Activated CD8-positive, alpha-beta memory T cell treated with anti-CD3 and anti-CD28 coated beads, Interleukin-2, amount 50 U/mL, for 4 hours (primary cell): ENCODE data around the gene EFTUD2.
A peak's percentile ranks its signal among the peaks of the same experiment; 100 is the strongest.

Experiments
- DNase-seq: peaks from one replicate; pipeline ENCODE4 v3.0.0-alpha.2; 2020

EFTUD2 gene

GRCh38 chr17:44887016-44887415 lies 12.2 kb downstream of the EFTUD2 start:
- DNase-seq: no peak

GRCh38 chr17:44884941-44885340 lies 14.3 kb downstream of the EFTUD2 start:
- no peak for DNase-seq

- DNase-seq: no peak
These were observed 18.1 kb downstream of the EFTUD2 start for GRCh38 chr17:44881145-44881544.

DNA sequence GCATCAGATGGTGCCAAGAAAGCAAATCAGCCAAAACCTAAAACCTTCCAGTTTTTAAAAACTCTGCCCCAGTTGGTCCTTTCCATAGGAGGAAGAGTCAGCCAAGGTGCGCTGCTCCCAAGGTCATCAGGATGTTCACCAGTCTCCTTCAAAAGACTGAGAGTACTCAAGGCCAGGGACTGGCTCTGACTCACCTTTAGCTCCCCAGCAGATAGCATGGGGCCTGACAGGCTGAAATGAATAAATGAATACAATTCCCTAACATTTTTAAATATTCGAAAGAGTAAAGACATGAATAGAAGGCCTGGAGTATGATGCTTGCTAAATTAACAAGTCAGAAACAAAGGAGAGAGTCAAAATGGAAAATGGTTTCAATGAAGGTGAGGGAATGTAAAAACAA lies 19.2 kb downstream of the EFTUD2 start:
- DNase-seq: no peak

GRCh38 chr17:44879376-44879775 lies 19.9 kb downstream of the EFTUD2 start:
- no peak for DNase-seq

- no peak for DNase-seq
These were observed 20.5 kb downstream of the EFTUD2 start for GRCh38 chr17:44878627-44879221.

DNA sequence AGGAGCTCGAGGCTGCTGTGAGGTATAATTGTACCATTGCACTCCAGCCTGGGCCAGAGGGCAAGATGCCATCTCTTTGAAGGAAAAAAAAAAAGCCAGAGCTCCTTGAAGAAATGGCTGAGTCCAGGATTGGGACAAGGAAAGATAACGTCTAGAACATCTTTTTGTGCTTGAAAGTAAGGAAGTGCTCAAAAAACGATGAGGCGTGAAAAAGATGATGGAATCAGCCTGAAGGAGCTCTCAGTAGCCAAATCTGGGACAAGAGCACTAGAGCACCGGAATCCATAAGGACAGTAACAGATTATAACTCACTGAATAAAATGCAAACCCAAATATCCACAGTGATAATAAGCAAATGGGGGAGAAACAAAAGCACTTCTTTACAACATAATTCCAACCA lies 22.1 kb downstream of the EFTUD2 start:
- DNase-seq: no peak

- DNase-seq: no peak
These were observed 23.5 kb downstream of the EFTUD2 start for GRCh38 chr17:44875761-44876160.

- DNase-seq: no peak
These were observed 27.0 kb downstream of the EFTUD2 start for GRCh38 chr17:44872131-44872768.

- DNase-seq: no peak
These were observed 27.7 kb downstream of the EFTUD2 start for GRCh38 chr17:44871556-44871955.

DNA sequence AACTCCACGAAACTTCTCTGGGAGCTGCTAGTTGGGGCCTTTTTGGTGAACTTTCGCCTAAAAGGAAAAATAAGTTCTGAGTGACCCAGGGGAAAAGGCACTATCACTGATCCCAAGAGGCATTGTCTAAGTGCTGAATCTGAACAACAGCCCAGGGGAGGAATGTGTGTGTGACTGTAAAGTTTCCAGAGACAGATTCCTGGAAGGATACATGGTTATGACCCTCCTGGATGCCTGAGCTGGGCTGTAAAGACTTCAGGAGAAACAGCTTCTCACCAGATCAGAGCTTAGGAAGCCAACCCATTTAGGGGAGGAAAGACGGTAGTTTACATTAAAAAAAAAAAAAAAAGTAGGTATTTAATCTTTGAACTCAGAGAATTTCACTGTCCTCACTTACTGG lies 31.4 kb downstream of the EFTUD2 start:
- DNase-seq: no peak

- no peak for DNase-seq
These were observed 33.3 kb downstream of the EFTUD2 start for GRCh38 chr17:44865931-44866330.

DNA sequence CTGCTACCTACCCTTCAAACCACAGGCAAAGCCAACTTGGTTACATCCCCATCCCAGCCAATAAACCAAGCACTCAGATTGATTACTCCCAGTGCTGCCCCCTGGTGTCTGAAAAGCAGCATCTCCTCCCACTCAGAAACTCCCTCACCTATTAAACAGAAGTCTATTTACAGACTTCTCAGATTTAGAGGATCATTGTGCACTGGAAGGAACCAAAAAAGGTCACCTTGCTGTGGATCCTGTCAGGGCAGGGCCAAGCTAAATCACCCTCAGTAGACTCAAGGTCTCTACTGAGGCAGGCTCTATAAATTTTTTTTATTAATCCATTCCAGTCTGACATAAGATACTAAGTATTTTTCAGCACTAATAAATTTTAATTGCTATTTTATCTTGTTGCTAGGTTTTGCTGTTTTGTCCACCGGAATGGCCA lies 34.0 kb downstream of the EFTUD2 start:
- peak; percentile 64 for DNase-seq

GRCh38 chr17:44864831-44865230 lies 34.4 kb downstream of the EFTUD2 start:
- no peak for DNase-seq

- DNase-seq: no peak
These were observed 36.0 kb downstream of the EFTUD2 start for GRCh38 chr17:44863061-44863918.

GRCh38 chr17:44862278-44862914 lies 36.8 kb downstream of the EFTUD2 start:
- DNase-seq: no peak

GRCh38 chr17:44859701-44860100 lies 39.5 kb downstream of the EFTUD2 start:
- no peak for DNase-seq

DNA sequence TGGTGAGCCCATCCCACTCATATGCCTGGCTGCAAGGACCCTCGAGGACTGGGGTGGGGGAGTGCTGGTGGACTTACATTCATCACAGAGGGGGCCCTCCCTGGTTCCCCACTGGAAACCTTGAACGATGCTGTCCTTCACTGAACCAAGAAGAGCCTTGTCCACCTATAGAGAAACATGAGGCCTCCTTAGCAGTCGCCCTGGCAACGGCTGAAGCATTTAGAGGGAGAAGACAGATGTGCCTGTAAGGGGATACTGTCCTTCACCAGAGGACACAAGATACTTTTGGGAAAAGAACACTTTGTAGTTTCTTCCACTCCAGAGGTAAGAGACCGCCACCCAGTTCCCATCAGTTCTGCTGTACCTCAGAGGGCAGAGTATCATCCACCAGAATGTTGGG lies 45.1 kb downstream of the EFTUD2 start:
- no peak for DNase-seq

DNA sequence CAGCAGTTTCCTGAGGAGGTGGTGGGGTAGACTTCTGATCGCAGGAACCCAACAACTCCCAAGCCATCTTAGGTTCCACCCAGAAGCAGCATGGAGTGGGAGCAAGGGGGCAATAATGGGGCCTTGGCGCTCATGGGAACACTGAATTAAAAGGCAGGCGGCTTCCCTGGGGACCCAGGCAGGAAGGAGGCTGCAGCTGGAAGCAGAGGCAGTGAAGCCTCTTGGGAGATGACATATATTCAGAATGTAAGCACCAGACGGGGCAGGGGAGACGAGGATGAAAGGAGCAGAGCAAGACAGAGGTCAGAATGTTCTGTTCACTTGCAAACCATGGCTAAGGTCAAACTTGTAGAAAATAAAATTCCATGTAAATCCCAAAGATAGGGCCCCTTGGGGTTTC lies 48.6 kb downstream of the EFTUD2 start:
- DNase-seq: no peak

GRCh38 chr17:44850025-44850424 lies 49.2 kb downstream of the EFTUD2 start:
- no peak for DNase-seq

DNA sequence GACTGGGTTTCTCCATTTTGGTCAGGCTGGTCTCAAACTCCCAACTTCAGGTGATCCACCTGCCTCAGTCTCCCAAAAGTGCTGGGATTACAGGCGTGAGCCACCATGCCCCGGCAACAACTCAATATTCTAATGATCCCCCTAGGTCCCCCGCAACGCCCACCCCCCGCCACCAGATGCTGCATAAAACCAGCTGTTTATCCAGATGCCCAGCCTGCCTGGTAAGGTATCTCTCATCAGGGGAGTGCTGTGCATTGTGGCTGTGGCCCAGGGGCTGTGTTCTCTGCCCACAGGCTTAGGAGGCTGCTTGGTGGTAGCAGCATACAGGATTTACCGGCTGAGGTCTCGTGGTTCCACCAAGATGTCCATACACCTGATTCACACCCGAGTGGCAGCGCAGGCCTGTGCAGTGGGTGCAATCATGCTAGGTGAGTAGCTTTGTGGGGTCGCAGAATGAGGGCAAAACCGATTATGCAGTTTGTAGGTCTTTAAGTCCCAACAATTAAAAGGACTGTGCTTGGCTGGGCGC lies 50.2 kb downstream of the EFTUD2 start:
- no peak for DNase-seq

DNA sequence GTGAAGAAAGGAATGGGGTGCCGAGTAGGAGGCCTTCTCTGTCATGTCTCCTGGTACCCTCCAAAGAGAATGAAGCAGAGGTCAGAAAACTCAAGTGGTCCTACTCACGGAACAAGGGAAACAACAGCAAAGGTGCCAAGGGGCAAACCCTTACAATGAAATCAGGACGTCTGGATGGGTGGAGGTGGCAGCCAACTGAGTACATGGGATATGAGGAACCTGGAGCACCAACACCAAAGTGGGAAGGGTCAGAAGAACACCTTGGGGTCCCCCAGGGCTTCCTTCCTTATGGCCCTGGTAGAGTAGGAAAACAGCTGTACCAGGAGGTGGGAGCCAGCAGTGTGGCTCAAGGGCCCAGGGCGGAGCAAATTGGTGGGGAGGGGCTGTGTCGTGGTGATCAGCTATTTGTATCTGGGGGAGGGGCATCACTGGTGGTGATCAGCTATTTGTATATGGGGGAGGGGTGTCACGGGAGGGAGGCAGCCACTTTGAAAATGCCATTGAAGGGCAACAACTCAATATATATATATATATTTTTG lies 50.9 kb downstream of the EFTUD2 start:
- DNase-seq: no peak

- DNase-seq: no peak
These were observed 51.7 kb downstream of the EFTUD2 start, which contains the start of gene HIGD1B for GRCh38 chr17:44847586-44847985. TSS of gene HIGD1B (plus strand) at chr17:44847883. CDS start at chr17:44848153, 270 bp downstream.
